Stimulated activated CD8-positive, alpha-beta memory T cell treated with anti-CD3 and anti-CD28 coated beads, Interleukin-12 subunit alpha, Interleukin-12 subunit beta, amount 100 ng/mL, for 1 hour (primary cell): Measurements from ENCODE around the gene SH3BP2.
"Not testable (repeated sequence)": the region's sequence is repeated elsewhere in the genome, so short reads cannot be mapped to it uniquely, and the experiment has no call there.

ENCODE experiments used
- DNase-seq: peaks from one replicate; pipeline ENCODE4 v3.0.0-alpha.2; 2020; ENCODE audit warnings: low read depth

The SH3BP2 gene

GRCh38 chr4:2762486-2763370, 30.2 kb upstream of the SH3BP2 start:
- DNase-seq = not testable (repeated sequence)

DNA sequence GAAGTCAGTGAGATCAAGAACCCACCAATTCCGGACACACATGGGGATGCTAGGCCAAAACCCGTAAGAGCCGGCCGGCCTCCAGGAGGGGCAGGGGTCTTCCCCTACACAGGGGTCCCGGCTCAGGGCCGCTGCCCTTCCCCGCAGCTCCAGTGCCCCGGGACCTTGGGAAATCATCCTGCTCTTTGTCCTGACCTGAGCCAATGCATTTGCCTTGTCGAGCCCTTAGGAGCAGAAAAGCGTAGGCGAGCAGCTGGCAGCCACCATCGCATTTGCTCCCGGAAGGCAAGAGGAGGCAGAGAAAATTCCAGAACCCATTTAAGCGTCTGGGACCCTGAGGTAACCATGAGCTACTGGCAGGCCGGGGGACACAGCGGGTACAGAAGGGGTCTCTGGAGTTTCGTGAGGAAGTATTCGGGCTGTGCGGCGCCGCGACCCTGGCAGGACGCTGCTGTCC, 29.3 kb upstream of the SH3BP2 start:
- DNase-seq = no peak

DNA sequence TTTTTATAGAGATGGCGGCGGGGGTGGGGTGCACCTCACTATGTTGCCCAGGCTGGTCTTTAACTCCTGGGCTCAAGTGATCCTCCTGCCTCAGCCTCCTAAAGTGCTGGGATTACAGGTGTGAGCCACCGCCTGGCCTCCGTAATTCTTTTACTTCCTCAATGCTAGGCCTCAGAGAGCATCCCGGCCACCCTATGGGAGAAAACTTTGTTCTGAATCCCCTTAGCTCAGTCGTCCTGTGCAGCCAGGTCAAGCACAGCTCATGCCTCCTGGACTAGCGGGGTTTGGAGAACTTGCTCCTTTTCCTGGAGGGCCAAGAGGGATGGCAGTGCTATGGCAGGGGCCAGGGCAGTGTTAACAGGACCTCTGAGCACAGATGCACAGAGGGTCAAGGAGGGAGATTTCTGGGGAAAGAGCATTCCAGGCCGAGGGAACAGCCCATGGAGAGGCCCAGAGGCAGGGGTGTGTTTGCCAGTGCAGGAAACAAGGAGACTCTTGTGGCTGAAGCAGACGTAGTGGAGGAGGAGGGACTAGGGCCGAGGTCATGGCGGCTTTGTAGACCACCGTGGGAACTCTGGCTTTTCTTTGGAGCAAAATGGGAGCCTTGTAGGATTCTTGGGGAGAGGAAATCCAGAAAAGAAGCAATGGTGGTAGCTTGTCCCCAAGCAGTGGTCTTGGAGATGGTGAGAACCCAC, 26.9 kb upstream of the SH3BP2 start:
- DNase-seq = no peak

- no peak for DNase-seq
These were observed 25.7 kb upstream of the SH3BP2 start for GRCh38 chr4:2767046-2767704.

- no peak for DNase-seq
These were observed 25.2 kb upstream of the SH3BP2 start for GRCh38 chr4:2767705-2768074.

GRCh38 chr4:2768124-2768523, 24.8 kb upstream of the SH3BP2 start:
- DNase-seq = no peak

- no peak for DNase-seq
These were observed 24.0 kb upstream of the SH3BP2 start for GRCh38 chr4:2768921-2769336.

DNA sequence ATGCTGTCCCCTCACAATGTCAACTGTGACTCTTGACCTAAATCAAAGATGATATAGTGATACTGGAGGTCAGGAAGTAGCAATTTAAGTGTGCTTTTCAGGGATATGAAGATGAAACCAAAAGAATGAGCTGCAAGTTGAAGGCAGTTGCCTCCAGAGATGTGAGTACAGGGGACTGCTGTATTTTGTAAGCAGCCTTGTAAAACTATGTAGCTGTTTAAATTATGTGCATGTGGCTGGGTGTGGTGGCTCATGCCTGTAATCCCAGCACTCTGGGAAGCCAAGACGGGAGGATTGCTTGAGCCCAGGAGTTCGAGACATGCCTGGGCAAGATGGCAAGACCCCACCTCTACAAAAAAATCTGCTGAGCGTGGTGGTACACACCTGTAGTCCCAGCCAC, 21.6 kb upstream of the SH3BP2 start:
- no peak for DNase-seq

DNA sequence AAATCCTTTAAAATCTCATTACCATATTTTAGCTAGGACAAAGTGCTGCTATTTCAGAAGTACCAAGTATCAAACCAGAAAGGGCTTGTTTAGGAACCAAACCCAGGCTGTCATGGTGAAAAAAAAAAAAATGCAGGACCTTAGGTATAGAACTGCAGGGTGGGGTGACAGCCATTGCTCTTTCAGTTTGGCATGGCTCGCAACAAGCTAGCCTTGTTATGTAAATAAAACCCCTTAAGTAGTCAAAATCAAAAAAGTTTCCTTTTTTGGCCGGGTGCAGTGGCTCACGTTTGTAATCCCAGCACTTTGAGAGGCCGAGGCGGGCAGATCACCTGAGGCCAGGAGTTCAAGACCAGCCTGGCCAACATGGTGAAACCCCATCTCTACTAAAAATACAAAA, 12.2 kb upstream of the SH3BP2 start:
- not testable (repeated sequence) for DNase-seq

- DNase-seq = no peak
These were observed 11.0 kb upstream of the SH3BP2 start for GRCh38 chr4:2781911-2782310.

DNA sequence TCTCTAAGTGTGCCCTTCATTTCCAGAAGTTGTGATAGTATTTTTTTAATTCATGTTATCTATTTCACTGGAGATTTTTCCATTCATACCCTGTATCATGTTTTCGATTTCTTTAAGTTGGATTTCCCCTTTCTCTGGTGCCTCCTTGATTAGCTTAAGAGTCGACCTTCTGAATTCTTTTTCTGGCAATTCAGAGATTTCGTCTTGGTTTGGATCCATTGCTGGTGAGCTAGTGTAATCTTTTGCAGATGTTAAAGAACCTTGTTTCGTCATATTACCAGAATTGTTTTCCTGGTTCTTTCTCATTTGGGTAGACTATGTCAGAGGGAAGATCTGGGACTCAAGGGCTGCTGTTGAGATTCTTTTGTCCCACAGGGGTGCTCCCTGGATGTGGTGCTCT, 9.1 kb upstream of the SH3BP2 start:
- DNase-seq = no peak

GRCh38 chr4:2785613-2786012, 7.3 kb upstream of the SH3BP2 start:
- no peak for DNase-seq

DNA sequence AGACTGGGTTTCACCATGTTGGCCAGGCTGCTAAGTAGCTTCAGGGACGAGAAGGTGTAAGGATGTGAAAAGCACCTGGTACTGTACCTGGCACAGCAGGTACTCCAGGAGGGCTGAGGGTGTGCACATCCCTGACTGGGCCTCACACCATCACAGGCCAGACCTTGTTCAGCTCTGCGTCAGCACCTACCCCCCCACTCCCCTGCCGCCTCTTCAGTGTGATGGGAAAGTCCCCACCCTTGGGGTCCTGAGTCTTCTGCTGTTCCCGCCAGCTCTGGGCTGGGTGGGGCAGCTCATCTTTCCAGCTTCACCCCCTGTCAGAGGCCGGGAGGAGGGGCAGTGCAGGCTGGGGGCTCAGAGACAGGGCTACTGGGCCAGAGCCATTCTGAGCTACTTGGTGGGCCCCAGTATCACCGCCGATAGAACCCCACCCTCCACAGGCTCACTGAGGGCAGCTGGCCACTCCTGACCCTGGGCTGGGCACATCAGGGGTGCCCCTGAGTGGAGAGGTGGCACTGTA, 6.7 kb upstream of the SH3BP2 start:
- DNase-seq = no peak

- DNase-seq = no peak
These were observed 6.1 kb upstream of the SH3BP2 start for GRCh38 chr4:2786794-2787229.

GRCh38 chr4:2787230-2788100, 5.4 kb upstream of the SH3BP2 start:
- no peak for DNase-seq

- no peak for DNase-seq
These were observed 4.8 kb upstream of the SH3BP2 start for GRCh38 chr4:2788101-2788500.

- no peak for DNase-seq
These were observed 4.3 kb upstream of the SH3BP2 start for GRCh38 chr4:2788532-2789103.

DNA sequence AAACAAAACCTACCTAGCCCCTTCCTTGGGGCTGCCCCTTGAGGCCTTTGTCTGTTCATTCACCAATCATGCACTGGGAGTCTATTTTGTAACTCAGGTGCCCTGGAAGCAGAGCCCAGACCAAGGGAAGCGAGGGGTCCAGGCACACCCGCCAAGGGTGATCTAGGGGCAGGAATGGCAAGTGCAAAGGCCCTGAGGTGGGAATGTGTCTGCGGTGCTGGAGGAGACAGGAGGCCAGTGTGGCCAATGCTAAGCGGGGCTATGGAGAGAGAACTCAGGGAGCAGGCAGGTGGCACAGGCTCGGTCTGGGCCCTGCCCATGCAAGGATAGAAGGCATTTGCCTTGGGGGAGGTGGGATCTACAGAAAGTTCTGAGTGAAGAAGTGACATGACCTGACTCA, 3.5 kb upstream of the SH3BP2 start:
- no peak for DNase-seq

- no peak for DNase-seq
These were observed 2.9 kb upstream of the SH3BP2 start for GRCh38 chr4:2789793-2790582.
